GM12878 (cell line): ENCODE measurements around the gene LRP5.

Experiments
- BCL11A ChIP-seq: IDR thresholded peaks from 2 replicates; pipeline ENCODE4 v1.6.1; 2011; ENCODE audit warnings: low read depth, low read length
- CEBPB ChIP-seq, 2 experiments: fragments of 150-350 bp in 1 of 2; IDR thresholded peaks; 2 replicates each; pipeline ENCODE4 v1.6.1; 2012 to 2014; ENCODE audit warnings: low read depth in 2 of 2, low read length in 2 of 2, borderline replicate concordance in 1 of 2, inconsistent platforms in 1 of 2
- CTCF ChIP-seq, 3 experiments: IDR thresholded peaks in 2 of 3; conservative IDR thresholded peaks in 1 of 3; 2 replicates each; pipeline ENCODE4 v1.5.1; 2011; ENCODE audit warnings: low read depth in 3 of 3, low read length in 3 of 3, mild to moderate bottlenecking in 3 of 3, control low read depth in 2 of 3, moderate library complexity in 2 of 3, inconsistent platforms in 1 of 3, mixed read lengths in 1 of 3; ENCODE audit not compliant: control insufficient read depth in 2 of 3, insufficient read depth in 1 of 3; ENCODE audit errors: extremely low read depth in 1 of 3
- FOXK2 ChIP-seq: fragments of 450-650 bp; IDR thresholded peaks from 2 replicates; pipeline ENCODE4 v1.6.1; 2017; ENCODE audit warnings: mild to moderate bottlenecking, moderate library complexity
- MAX ChIP-seq: IDR thresholded peaks from 2 replicates; pipeline ENCODE4 v1.6.1; 2012; ENCODE audit warnings: low read depth, low read length, improper control_type of control experiment
- NBN ChIP-seq: fragments of 450-650 bp; IDR thresholded peaks from 2 replicates; pipeline ENCODE4 v1.6.1; 2016
- POLR2A ChIP-seq: IDR thresholded peaks from 2 replicates; pipeline ENCODE4 v1.6.1; 2011; ENCODE audit warnings: low read depth, mild to moderate bottlenecking, low read length
- REST ChIP-seq: IDR thresholded peaks from 2 replicates; pipeline ENCODE4 v1.6.1; 2012; ENCODE audit warnings: mild to moderate bottlenecking, low read depth, low read length
- SMAD1 ChIP-seq: fragments of 450-650 bp; IDR thresholded peaks from 2 replicates; pipeline ENCODE4 v1.6.1; 2018; ENCODE audit warnings: mild to moderate bottlenecking, low read depth; ENCODE audit not compliant: partially characterized antibody

- TF ChIP-seq BCL11A: no peak
- no peak for TF ChIP-seq FOXK2
- no peak for TF ChIP-seq CEBPB (IDR thresholded peaks at IDR 0.05; ENCODE audit: borderline replicate concordance in 1 of 2, low read depth in 2 of 2, low read length in 2 of 2)
- TF ChIP-seq SMAD1: no peak
- no peak for TF ChIP-seq REST
- no peak for TF ChIP-seq POLR2A
- no peak for TF ChIP-seq NBN
- TF ChIP-seq MAX: no peak
- TF ChIP-seq CTCF (IDR thresholded peaks at IDR 0.05 in 2 of 3, conservative IDR thresholded peaks at IDR 0.05 in 1 of 3; ENCODE audit: control insufficient read depth in 2 of 3, extremely low read depth in 1 of 3, insufficient read depth in 1 of 3, low read depth in 3 of 3, low read length in 3 of 3): no peak
Measured at GRCh38 chr11:68343761-68344256, 31.4 kb downstream of the LRP5 start.
